Measurements from ENCODE around the gene ILF3.

DNA sequence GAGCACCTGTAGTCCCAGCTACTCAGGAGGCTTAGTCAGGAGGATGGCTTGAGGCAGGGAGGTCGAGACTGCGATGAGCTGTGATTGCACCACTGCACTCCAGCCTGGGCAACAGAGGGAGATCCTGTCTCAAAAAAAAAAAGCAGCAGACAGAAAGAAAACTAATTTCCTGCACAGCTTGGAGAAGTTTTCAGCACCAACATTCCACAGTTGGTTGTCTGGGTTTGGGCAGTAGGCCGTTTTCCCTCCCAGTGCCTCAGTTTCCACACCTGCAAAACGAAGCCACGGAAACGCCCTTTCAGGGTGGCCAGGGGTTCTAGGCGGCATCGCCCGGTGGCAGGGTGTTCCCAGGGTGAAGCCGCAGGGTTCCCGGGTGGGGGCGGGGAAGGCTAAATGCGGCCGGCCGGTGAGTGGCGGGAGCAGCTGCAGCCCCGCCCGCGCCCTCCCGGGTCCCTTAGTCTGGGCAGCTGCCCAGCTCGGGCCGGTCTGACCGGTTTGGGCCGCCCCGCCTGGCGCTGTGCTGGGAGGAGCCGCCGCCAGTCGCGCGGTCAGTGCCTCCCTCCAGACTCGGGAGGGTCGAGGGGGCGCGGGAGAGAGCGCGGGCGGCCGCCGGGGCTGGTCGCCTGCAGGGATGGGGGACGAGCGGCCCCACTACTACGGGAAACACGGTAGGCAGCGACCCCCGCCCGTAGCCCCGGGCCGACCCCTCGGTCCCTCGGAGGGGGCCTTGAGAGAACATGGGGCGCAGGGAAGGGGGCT lies 29.0 kb upstream of the ILF3 start, which contains the start of gene SLC44A2:
- TF ChIP-seq, protein P1, sequence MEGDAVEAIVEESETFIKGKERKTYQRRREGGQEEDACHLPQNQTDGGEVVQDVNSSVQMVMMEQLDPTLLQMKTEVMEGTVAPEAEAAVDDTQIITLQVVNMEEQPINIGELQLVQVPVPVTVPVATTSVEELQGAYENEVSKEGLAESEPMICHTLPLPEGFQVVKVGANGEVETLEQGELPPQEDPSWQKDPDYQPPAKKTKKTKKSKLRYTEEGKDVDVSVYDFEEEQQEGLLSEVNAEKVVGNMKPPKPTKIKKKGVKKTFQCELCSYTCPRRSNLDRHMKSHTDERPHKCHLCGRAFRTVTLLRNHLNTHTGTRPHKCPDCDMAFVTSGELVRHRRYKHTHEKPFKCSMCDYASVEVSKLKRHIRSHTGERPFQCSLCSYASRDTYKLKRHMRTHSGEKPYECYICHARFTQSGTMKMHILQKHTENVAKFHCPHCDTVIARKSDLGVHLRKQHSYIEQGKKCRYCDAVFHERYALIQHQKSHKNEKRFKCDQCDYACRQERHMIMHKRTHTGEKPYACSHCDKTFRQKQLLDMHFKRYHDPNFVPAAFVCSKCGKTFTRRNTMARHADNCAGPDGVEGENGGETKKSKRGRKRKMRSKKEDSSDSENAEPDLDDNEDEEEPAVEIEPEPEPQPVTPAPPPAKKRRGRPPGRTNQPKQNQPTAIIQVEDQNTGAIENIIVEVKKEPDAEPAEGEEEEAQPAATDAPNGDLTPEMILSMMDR (conservative IDR thresholded peaks at IDR 0.05; ENCODE audit: low read length), result no peak
- no peak for TF ChIP-seq EZH2phosphoT487 (IDR thresholded peaks at IDR 0.05; ENCODE audit: borderline replicate concordance, low read depth, low read length)

Data from OCI-LY7 (cell line).